ENCODE measurements around the gene IMMP1L. TPM values are rescaled to one million over a fixed set of nuclear protein-coding genes. Genes with fewer than 3 reads are reported as not detected.
A peak's percentile ranks its signal among the peaks of the same experiment; 100 is the strongest.
"Not testable (repeated sequence)": the region's sequence is repeated elsewhere in the genome, so short reads cannot be mapped to it uniquely, and the experiment has no call there.

The IMMP1L gene
- total RNA-seq, 1 donor from 2014 or later, result 37.4 TPM

GRCh38 chr11:31509051-31509428 is 382 bp downstream of the IMMP1L start:
- H3K27ac Mint-ChIP-seq, result peak overlapping the region; percentile 99
- H3K27me3 Mint-ChIP-seq (ENCODE audit: low read depth), result no peaks in the 10 kb centered on the region
- TF ChIP-seq CTCF (IDR thresholded peaks at IDR 0.05; ENCODE audit: unreplicated experiment), result no peak
- no peak for DNase-seq (ENCODE audit: low spot score in 2 of 2, unreplicated experiment in 2 of 2)
- peak overlapping the region; percentile 100 for H3K4me3 Mint-ChIP-seq
- H3K36me3 Mint-ChIP-seq, result peaks cover 5% of the 10 kb centered on the region
- H3K4me1 Mint-ChIP-seq, result peaks cover 26% of the 10 kb centered on the region
- H3K9me3 Mint-ChIP-seq, result no peaks in the 10 kb centered on the region

GRCh38 chr11:31500560-31500959 is 8.9 kb downstream of the IMMP1L start:
- Mint-ChIP-seq H3K9me3 (peaks cover 7% of the 10 kb centered on the region), H3K4me1 (peaks cover 3% of the 10 kb centered on the region), H3K27ac (peak overlapping the region; percentile 6), H3K36me3 (peaks cover 14% of the 10 kb centered on the region), H3K27me3 (ENCODE audit: low read depth) (no peaks in the 10 kb centered on the region), H3K4me3 (no peak overlapping the region)
- DNase-seq (ENCODE audit: low spot score in 2 of 2, unreplicated experiment in 2 of 2), result no peak
- no peak for TF ChIP-seq CTCF (IDR thresholded peaks at IDR 0.05; ENCODE audit: unreplicated experiment)

GRCh38 chr11:31499576-31500178 is 9.7 kb downstream of the IMMP1L start:
- H3K36me3 Mint-ChIP-seq, result peaks cover 22% of the 10 kb centered on the region
- no peak overlapping the region for H3K4me3 Mint-ChIP-seq
- peaks cover 3% of the 10 kb centered on the region for H3K4me1 Mint-ChIP-seq
- H3K27me3 Mint-ChIP-seq (ENCODE audit: low read depth), result no peaks in the 10 kb centered on the region
- DNase-seq (ENCODE audit: low spot score in 2 of 2, unreplicated experiment in 2 of 2), result no peak
- no peak overlapping the region for H3K27ac Mint-ChIP-seq
- no peak for TF ChIP-seq CTCF (IDR thresholded peaks at IDR 0.05; ENCODE audit: unreplicated experiment)
- H3K9me3 Mint-ChIP-seq, result peaks cover 16% of the 10 kb centered on the region

GRCh38 chr11:31493762-31494161 is 15.7 kb downstream of the IMMP1L start:
- Mint-ChIP-seq H3K9me3 (peaks cover 25% of the 10 kb centered on the region), H3K36me3 (peaks cover 41% of the 10 kb centered on the region)
- not testable (repeated sequence) for H3K27ac Mint-ChIP-seq; H3K27me3 Mint-ChIP-seq (ENCODE audit: low read depth); H3K4me3 Mint-ChIP-seq; DNase-seq (ENCODE audit: low spot score in 2 of 2, unreplicated experiment in 2 of 2); H3K4me1 Mint-ChIP-seq

GRCh38 chr11:31493235-31493634 is 16.2 kb downstream of the IMMP1L start:
- H3K4me3 Mint-ChIP-seq, result no peak overlapping the region
- H3K4me1 Mint-ChIP-seq, result peaks cover 8% of the 10 kb centered on the region
- H3K36me3 Mint-ChIP-seq, result peaks cover 43% of the 10 kb centered on the region

More at GRCh38 chr11:31493235-31493634, 16.2 kb downstream of the IMMP1L start:
- TF ChIP-seq CTCF (IDR thresholded peaks at IDR 0.05; ENCODE audit: unreplicated experiment), result no peak
- Mint-ChIP-seq H3K27me3 (ENCODE audit: low read depth) (no peaks in the 10 kb centered on the region), H3K27ac (no peak overlapping the region), H3K9me3 (peaks cover 25% of the 10 kb centered on the region)
- no peak for DNase-seq (ENCODE audit: low spot score in 2 of 2, unreplicated experiment in 2 of 2)
